Hepatocyte (in vitro differentiated cells): ENCODE results near the gene GPHN. TPM values are rescaled to one million over a fixed set of nuclear protein-coding genes. Genes with fewer than 3 reads are reported as not detected.
"Not testable (repeated sequence)": the region's sequence is repeated elsewhere in the genome, so short reads cannot be mapped to it uniquely, and the experiment has no call there.

Experiments
- DNase-seq: peaks from one replicate; pipeline ENCODE4 v3.0.0-alpha.2; 2016; ENCODE audit warnings: low spot score
- H2AFZ ChIP-seq: fragments of 200-600 bp; sonication (generic); 2 replicates; pipeline ENCODE4 v1.6.0; 2016; ENCODE audit warnings: antibody characterized with exemption, mild to moderate bottlenecking
- H3K27ac ChIP-seq: fragments of 200-600 bp; sonication (generic); 2 replicates; pipeline ENCODE4 v1.5.1; 2016; ENCODE audit warnings: mild to moderate bottlenecking
- H3K27me3 ChIP-seq: fragments of 200-600 bp; sonication (generic); 2 replicates; pipeline ENCODE4 v1.6.1; 2016
- H3K36me3 ChIP-seq: fragments of 200-600 bp; sonication (generic); replicated peaks from 2 replicates; pipeline ENCODE4 v1.5.1; 2016; ENCODE audit warnings: low read depth; ENCODE audit not compliant: insufficient read depth
- H3K4me1 ChIP-seq: fragments of 200-600 bp; sonication (generic); 2 replicates; pipeline ENCODE4 v1.5.1; 2016; ENCODE audit warnings: mild to moderate bottlenecking, moderate library complexity; ENCODE audit not compliant: insufficient read depth
- H3K4me2 ChIP-seq: fragments of 200-600 bp; sonication (generic); 2 replicates; pipeline ENCODE4 v1.6.0; 2016
- H3K4me3 ChIP-seq: fragments of 200-600 bp; sonication (generic); 2 replicates; pipeline ENCODE4 v1.5.1; 2016; ENCODE audit warnings: mild to moderate bottlenecking
- H3K79me2 ChIP-seq: fragments of 200-600 bp; sonication (generic); 2 replicates; pipeline ENCODE4 v1.6.0; 2017; ENCODE audit warnings: mild to moderate bottlenecking
- H3K9me2 ChIP-seq: fragments of 200-600 bp; sonication (generic); replicated peaks from 2 replicates; pipeline ENCODE4 v1.6.0; 2017; ENCODE audit warnings: mild to moderate bottlenecking; ENCODE audit not compliant: insufficient read depth
- H3K9me3 ChIP-seq: fragments of 200-600 bp; sonication (generic); 2 replicates; pipeline ENCODE4 v1.5.1; 2016; ENCODE audit warnings: low read depth, mild to moderate bottlenecking
- H4K20me1 ChIP-seq: fragments of 200-600 bp; sonication (generic); 2 replicates; pipeline ENCODE4 v1.6.0; 2016; ENCODE audit warnings: mild to moderate bottlenecking; ENCODE audit not compliant: insufficient read depth, poor library complexity, severe bottlenecking
- CTCF ChIP-seq: fragments of 200-600 bp; sonication (generic); IDR thresholded peaks from 2 replicates; pipeline ENCODE4 v1.5.1; 2016; ENCODE audit warnings: antibody characterized with exemption, mild to moderate bottlenecking; ENCODE audit not compliant: poor library complexity
- EZH2 ChIP-seq: fragments of 200-600 bp; sonication (generic); IDR thresholded peaks from 2 replicates; pipeline ENCODE4 v1.6.1; 2016; ENCODE audit warnings: antibody characterized with exemption, mild to moderate bottlenecking, borderline replicate concordance
- EZH2phosphoT487 ChIP-seq: fragments of 200-600 bp; sonication (generic); IDR thresholded peaks from one replicate; pipeline ENCODE4 v1.6.1; 2018; ENCODE audit warnings: antibody characterized with exemption, mild to moderate bottlenecking, low read depth, moderate library complexity; ENCODE audit not compliant: unreplicated experiment, severe bottlenecking
- WGBS: methylation state at CpG from one replicate; pipeline ENCODE4 v1.1.6; 2016; ENCODE audit warnings: low lambda C conversion rate; ENCODE audit errors: missing lambda C conversion rate; 5-methylcytosine and 5-hydroxymethylcytosine counted together
- polyA plus RNA-seq: library from polyadenylated mRNA; unstranded; fragments of >200 nt; fragmentation: Nextera tagmentation; extraction: Ambion mirVana; gene quantifications from 2 replicates; pipeline ENCODE4 v1.2.1, GENCODE V29; 2016
- total RNA-seq: library from RNA; depleted of rRNA; stranded (reverse); fragments of >200 nt; gene quantifications from 2 replicates; pipeline ENCODE4 v1.2.3, GENCODE V29; 2014

The GPHN gene
- total and polyA plus RNA-seq, 2 experiments from 2014 or later, result 9.3 to 10.7 TPM

DNA sequence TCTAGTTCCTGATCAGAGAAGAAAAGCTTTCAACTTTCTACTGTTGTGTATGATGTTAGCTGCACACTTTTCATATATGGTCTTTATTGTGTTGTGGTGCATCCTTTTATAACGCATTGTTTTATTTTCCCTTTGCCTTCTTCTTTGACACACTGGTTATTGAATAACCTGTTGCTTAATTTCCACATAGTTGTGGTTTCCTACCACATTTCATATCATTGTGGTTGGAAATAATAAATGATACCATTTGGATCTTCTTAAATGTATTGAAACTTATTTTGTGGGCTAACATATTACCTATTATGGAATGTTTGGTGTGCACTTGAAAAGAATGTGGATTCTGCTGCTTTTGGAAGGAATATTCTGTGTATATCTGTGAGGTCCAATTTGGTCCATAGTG, 64.9 kb downstream of the GPHN start:
- Histone ChIP-seq H3K36me3 (no peaks in the 10 kb centered on the region), H3K79me2 (peaks cover 14% of the 10 kb centered on the region), H3K9me3 (peaks cover 15% of the 10 kb centered on the region), H3K9me2 (no peaks in the 10 kb centered on the region), H2AFZ (no peak overlapping the region), H3K4me3 (no peak overlapping the region), H3K4me2 (no peak overlapping the region), H3K4me1 (no peaks in the 10 kb centered on the region), H4K20me1 (no peaks in the 10 kb centered on the region), H3K27me3 (no peaks in the 10 kb centered on the region), H3K27ac (no peak overlapping the region)
- DNase-seq, result no peak
- no peak for TF ChIP-seq CTCF
- no peak for TF ChIP-seq EZH2
- TF ChIP-seq EZH2phosphoT487, result no peak
- WGBS, result 97% methylated on average over 1 of the region's 1 CpG

GRCh38 chr14:66575014-66575413, 67.1 kb downstream of the GPHN start:
- no peak overlapping the region for H3K4me3 ChIP-seq
- TF ChIP-seq EZH2phosphoT487, result no peak
- no peak for TF ChIP-seq CTCF
- TF ChIP-seq EZH2, result no peak
- no peak for DNase-seq
- 92% methylated on average over 2 of the region's 2 CpGs for WGBS
- no peaks in the 10 kb centered on the region for H3K36me3 ChIP-seq
- H3K27ac ChIP-seq, result no peak overlapping the region
- H2AFZ ChIP-seq, result no peak overlapping the region
- H4K20me1 ChIP-seq, result no peaks in the 10 kb centered on the region
- no peaks in the 10 kb centered on the region for H3K4me1 ChIP-seq
- H3K79me2 ChIP-seq, result peaks cover 17% of the 10 kb centered on the region
- peaks cover 21% of the 10 kb centered on the region for H3K9me3 ChIP-seq
- no peaks in the 10 kb centered on the region for H3K9me2 ChIP-seq
- H3K4me2 ChIP-seq, result no peak overlapping the region
- no peaks in the 10 kb centered on the region for H3K27me3 ChIP-seq

DNA sequence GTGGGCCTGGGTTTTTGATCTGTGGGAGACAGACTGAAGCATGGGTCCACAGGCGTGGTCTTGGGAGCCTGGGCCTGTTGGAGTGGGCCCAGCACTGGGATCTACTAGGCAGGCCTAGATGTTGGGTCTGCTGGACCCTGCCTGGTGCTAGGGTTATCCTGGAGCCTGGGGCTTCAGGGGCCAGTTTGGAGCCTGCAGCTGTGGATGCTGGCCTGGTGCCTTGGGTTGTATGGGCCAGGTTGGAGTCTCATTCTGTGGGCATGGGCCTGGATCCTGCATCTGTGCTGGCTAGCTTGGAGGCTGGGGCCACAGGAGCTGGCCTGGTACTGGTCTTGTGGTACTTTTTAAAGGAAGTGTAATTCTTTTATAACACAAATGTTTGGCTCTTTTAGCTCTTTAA, 68.0 kb downstream of the GPHN start:
- Histone ChIP-seq H3K79me2 (peaks cover 17% of the 10 kb centered on the region), H3K4me3 (no peak overlapping the region)
- WGBS, result 94% methylated on average over 1 of the region's 1 CpG

GRCh38 chr14:66587753-66588152, 79.8 kb downstream of the GPHN start:
- H2AFZ ChIP-seq, H3K27ac ChIP-seq, H3K4me1 ChIP-seq, H4K20me1 ChIP-seq, H3K4me2 ChIP-seq, H3K79me2 ChIP-seq, H3K36me3 ChIP-seq, H3K27me3 ChIP-seq, DNase-seq, H3K4me3 ChIP-seq, H3K9me2 ChIP-seq: not testable (repeated sequence)
- WGBS, result 97% methylated on average over 6 of the region's 6 CpGs
- H3K9me3 ChIP-seq, result peaks cover 12% of the 10 kb centered on the region

More for the DNA sequence above, 68.0 kb downstream of the GPHN start:
- DNase-seq, result no peak
- Histone ChIP-seq H3K4me2 (no peak overlapping the region), H3K9me2 (no peaks in the 10 kb centered on the region), H3K27me3 (no peaks in the 10 kb centered on the region), H4K20me1 (no peaks in the 10 kb centered on the region), H3K4me1 (no peaks in the 10 kb centered on the region), H3K9me3 (peaks cover 21% of the 10 kb centered on the region), H3K36me3 (no peaks in the 10 kb centered on the region), H3K27ac (no peak overlapping the region), H2AFZ (no peak overlapping the region)
- TF ChIP-seq EZH2 (no peak), CTCF (no peak), EZH2phosphoT487 (no peak)
